HuH-7 (cell line): ENCODE results near the gene TBC1D22A.
"Not testable (repeated sequence)": the region's sequence is repeated elsewhere in the genome, so short reads cannot be mapped to it uniquely, and the experiment has no call there.

Source experiments
- DNase-seq: peaks from one replicate; pipeline ENCODE4 v3.0.0; 2011; ENCODE audit warnings: low spot score

TBC1D22A gene

DNA sequence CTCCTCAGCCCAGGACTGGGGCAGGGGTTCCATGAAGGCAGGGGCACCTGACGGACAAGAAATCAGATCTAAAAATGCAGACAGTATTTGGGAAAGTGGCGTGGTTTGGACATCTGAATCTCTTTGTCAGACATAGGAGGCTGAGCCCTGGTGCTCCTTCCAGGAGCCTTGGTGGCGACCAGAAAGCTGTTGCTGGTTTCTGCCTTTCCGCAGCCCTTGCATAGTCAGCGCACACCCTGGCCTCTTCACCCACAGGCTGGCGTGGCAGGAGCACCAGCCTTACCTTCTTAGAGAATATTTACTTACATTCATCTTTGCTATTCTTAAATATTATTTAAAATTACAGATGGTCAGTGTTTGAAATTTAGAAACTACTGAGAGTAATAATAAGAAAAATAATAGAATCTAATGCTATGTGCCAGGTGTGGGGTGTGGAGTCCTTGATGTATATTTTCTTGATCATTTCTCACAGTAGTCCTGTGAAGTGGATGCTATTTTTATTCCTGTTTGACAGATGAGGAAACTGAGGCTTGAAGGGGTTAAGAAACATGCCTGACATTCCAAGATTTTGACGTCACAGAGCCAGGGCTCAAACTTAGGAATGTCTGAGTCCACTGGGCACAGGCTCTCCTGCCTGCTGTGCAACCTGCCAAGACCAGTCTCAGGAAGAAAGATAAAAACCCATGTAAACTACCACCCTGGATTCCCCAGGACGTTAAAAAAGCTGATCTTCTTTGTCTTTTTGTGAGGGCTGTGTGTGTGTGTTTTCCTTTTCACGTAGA, 51.6 kb downstream of the TBC1D22A start:
- no peak for DNase-seq

DNA sequence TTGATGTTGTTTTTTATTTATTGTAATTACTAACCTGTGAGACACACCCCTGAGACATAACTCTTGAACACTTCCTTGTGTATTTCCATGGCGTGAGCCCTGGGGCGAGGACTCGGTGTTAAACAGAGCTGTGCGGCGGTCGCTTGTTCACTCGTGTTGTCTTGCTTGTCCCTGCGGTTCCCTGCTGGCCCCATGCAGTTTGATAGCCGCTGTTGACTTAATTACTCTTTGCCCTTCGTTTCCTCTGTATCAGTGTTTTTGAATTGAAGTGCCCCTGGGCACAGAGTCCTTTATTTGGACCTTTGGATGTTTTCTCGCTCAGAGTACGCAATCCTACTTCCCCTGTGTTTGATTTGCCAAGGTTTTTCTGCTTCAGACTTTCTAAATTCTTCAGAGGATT, 52.7 kb downstream of the TBC1D22A start:
- DNase-seq, result no peak

DNA sequence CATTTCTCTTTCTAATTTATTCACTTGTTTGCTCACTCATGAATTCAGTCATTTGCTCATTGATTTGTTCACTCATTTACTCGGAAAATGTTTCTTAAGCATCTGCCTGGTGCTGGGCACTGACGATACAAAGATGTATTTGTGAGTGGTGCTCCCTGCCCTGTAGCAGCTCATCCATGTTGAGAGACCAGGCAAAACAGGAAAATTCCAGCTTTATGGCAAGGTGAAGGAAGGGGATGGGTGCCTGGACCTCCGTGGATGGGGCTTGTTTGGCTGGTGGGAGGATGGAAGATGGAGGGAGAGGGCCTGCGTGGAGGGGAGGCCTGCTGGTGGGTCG, 53.1 kb downstream of the TBC1D22A start:
- DNase-seq, result no peak

DNA sequence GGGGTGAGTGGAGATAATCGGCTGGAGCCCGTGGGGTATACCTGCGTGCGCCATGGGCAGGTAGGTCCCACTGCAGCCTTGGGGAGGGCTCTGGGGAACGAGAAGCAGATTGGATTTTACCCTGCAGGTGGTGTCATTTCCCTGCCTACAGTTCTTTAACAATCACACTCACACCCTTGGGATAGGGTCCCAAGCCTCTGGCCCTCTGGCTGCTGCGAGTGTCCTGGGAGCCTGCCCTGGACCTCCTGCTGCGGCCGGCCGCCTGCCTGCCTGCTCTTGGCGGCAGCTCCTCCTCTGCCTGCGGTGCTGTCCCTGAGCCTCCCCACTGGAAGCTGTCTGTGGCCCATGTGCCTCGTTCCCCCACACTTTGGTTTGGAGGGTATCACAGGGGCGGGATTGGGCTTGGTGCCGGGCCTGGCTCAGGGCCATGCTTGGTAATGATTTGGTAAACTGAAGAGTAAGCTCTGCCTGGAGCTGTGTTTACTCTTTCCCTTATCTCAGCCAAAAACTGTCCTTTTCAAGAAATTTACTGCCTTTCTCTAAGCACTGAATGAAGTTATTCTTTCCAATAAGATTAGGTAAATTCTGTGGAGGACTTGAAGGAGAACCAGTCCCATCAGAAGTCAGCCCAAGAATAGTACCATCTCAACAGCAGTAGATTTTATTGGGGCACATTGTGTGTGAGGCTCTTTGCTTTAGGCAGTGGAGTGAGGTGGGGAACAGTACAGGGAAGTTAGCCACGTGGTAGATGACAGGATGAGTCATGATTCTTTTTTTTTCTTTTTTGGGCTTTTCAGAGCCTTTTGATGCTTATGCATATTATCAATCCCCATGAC, 53.7 kb downstream of the TBC1D22A start:
- DNase-seq, result no peak

DNA sequence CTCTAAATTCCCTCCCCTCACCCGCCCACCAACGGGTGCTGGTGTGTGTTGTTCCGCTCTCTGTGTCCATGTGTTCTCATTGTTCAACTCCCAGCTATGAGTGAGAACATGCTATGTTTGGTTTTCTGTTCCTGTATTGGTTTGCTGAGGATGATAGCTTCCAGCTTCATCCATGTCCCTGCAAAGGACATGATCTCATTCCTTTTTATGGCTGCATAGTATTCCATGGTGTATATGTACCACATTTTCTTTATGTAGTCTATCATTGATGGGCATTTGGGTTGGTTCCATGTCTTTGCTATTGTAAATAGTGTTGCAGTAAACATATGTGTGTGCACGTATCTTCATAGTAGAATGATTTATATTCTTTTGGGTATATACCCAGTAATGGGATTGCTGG, 54.9 kb downstream of the TBC1D22A start:
- DNase-seq, result not testable (repeated sequence)

DNA sequence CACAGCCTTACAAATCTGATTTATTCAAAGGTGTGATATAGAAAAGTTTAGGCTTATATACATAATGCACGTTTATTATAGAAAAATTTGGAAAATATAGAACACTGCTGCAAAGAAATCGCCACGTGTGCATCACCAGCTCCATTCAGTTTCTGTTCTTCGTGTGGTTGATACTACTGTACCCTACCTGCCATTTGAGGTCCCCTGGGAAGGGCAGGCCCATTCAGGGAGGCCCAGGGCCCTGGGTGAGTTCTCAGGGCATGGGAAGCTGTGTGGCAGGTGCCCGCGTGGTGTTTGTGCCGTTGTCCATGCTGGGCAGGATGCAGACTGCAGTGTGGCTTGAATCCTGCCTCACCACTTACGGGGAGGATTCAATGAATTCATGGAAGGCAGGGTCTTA, 60.8 kb downstream of the TBC1D22A start:
- DNase-seq, result no peak

DNA sequence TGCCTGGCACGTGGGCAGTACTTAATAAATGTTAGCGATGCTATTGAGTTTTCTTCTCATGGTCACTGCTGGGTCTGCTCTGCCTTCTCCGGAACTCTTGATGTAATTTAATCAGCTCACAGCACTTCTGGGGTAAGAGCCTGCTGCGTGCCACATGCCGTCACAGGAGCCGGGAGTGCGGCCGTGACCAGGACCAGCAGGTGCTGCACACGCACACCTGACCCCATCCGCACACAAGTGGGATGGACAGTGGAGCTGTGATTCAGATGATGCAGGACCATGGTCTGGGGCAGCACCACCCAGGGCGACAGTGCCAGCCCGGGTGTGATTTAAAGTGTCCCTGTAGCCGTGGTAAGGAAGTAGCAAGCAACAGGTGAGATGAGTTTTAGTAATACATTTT, 61.2 kb downstream of the TBC1D22A start:
- DNase-seq, result no peak

DNA sequence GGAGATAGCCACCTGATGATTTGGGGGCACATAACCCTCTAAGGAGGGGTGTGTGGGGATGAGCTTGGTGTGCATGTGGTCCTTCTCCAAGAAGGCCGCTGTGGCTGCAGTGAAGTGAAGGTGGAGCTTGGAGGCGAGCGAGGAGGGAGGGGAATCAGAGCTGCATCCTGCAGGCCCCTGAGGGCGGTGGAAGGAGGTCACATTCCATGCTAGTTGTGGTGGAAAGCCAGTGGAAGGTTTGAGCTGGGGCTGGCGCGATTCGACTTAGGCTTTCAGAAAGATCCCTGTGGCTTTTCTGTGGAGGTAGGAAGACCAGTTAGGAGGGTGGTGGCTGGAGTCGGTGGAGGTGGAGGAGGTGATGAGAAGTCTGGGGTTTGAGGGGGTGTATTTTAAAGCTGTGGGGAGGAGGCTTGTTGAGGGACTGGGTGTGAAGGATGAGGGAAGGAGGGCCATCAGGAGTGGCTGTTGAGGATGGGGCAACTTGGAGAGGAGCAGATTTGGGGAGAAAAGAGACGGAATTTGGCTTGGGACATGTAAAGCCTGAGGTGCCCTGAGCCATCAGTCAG, 62.0 kb downstream of the TBC1D22A start:
- no peak for DNase-seq

DNA sequence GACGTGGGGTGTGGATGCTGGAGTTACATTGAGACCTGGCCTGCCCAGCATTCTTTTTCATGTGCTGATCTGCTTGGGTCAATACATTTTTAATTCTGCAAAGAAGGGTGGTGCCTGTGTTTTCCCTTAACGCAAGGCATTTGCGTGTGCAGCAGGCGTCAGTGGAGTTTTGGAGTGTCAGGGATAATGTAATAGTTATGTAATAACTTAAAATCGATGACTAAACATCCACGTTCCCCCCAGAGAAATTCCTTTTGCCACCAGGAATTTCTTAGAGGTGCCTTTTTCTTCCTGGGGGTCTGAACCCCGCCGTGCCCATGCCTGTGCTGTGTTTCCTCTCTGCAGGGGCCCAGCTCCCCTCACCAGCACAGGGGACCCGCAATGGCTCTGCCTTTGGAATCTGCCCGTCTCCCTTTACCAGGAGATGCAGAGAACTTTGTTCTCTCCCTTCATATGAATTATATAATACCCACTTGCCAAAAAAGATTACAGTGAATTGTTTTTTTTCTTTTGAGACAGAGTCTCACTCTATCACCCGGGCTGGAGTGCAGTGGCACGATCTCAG, 62.6 kb downstream of the TBC1D22A start:
- no peak for DNase-seq

DNA sequence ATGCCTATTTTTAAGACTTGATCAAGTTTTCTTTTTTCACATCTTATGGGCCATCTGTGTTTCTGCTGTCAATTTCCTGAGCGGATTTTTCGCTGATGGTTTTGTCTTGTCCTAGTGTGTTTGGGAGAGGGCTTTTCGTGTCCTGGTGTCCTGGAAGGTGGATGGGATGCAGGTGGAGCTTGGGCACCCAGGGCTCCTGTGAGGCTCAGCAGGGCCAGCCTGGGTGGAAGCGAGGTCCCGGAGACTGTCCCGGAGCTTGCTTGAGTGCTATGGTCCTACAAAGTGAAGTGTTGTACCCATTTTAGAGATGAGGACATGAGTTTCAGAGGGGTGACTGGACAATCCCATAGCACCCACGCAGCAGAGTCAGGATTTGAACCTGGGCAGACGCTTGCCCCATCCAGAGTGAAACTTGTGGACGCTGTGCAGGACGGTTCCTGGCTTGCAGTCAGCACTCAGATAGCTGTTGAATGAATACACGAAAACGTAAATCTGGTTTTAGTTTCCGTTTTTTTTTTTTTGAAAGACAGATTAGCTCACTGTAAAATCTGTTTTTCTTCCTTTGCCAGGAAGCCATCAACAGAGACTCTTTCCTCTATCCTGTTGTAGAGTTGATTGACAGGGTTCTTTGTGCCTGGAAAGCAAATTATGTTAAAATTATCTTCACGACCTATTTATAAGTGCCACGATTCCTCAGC, 64.1 kb downstream of the TBC1D22A start:
- DNase-seq, result no peak

DNA sequence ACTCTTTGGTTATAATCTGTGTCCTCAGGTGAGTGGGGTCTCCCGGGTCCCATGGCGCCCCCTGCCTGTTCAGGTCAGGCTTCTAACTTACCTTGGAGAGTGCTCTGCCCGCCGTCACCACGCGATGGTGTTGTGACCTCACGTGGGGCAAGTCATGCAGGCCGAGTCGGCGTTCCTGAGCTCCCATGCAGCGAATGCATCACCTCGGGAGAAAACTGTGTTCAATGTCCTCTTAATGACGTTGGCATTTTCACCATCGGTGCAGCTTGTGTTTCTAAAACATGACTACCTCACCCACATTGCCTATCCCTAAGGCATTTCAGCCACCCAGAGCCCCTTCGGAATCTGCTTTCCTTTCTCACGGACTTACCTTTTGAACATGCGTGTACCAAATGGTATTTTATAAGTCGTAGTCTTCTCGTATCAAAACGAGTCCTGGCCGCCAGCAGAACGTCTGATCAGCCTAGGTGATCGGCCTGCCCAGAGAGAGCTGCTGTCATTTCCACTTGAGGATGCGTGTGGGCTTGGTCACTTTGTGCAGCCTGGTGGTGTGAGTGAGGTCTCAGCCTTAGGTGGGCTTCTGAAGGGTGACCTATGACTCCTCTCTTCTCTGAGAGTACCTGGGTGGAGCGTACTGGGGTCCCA, 64.8 kb downstream of the TBC1D22A start:
- no peak for DNase-seq

DNA sequence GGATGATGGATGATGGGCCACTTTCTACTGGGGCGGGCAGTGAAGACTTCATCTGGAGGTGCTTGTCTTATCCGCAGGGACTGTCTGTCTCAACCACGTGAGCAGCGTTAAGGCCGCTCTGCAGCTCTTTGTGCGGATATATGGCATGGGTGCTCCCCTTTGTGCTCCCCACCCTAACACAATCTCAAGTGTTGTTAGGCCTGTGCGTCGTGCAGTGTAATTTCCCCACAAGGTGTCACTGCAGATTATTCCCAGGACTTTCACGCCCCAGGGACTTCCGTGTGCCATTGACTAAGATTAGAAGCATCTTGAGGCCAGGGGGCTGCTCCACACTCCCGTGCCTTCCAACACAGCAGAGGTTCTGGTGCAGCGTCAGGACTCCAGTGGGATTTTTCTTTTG, 65.3 kb downstream of the TBC1D22A start:
- no peak for DNase-seq

DNA sequence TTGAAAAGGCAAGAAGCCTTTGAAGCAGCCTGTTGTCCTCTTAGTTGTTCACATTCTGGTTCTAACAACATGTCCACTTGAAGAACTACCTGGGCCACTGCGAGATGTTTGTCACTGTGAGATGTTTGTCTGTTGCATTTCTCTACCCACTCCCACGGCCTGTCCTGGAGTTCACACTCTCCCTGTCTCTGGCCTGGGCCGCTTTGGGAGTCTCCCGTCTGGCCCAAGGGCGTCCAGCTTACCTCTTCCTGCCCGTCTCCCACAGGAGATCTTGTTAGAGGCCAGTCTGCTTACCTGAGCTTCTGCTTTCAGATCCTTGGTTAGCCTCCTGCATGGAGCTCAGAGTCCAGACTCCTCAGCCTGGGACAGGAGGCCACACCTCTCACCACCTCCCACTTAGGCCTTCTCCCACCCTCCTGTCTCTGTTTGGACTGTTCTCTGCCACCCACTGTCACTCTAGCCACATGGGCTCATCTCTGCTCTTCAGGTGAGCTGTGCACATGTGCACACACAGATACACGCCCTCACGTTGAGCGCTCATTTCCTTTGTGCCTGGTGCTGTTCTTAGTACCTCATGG, 66.0 kb downstream of the TBC1D22A start:
- DNase-seq, result no peak

DNA sequence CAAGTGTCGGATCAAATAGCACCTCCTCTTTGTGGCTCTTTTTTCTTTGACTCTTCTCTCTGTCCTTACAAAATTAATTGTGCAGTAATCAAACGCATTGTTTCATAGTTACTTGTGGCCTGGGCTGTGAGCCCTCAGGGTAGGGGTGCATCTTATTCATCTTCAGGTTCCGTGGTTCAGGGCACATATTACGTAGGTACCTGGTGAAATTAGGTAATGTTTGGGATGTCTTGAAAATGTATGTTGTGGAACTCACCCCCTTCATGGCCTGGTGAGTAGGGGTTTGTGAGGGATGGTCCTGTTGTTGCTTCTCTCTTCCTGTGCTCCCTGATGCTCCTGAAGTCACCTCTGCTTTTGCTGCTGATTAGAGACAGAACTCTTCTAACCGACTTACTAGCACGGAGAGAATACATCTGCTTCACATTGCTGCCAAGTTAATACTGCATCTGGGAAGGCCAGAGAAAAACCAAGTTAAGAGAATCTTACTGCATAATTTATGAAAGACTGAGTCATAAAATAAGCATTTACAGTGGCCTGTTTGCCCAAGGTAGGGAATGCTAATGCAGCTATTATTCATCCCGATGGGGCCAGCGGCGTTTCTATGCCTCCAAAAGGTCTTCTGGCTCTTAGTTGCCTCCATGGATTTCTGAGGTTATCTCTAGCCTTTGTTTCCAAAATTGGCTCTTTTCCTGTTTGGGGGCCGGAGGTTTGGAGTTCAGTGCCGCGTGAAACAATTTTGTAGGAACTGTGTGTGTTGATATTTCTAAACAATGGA, 66.9 kb downstream of the TBC1D22A start:
- DNase-seq, result no peak

DNA sequence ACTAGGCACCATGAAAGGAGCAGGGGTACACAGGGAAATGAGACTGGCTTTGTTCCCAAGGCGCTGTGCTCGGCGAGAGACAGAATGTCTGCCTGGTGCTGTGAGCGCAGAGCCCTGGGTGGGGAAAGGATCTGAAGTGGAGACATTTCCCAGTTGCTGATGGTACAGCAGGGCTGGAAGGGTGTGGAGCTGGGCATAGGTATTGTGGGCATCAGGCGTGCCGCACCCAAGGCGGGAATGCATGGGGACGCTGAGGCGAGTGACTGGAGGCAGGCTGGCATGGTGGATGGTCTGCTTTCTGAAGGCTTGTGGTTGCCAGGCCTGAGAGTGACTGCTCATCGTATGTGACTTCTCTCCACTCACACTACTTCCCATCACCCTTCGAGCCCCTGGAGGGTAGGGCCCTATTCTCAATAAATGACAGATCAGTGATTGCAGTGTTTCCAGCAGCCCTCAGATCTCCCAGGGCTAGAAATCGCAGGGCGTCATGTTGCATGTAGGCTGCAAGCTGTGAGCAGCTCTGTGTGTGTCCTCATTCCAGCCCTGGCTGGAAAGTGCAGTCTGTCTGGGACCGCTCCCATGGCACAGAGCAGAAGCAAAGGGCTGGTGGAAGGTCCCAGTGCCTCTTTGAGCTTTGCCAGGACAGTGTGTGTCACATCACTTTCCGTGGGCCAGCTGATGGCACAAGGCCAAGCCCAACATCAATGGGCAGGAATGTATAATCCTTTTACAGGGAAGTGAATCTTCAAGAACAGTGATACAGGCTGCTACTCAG, 67.7 kb downstream of the TBC1D22A start:
- no peak for DNase-seq

DNA sequence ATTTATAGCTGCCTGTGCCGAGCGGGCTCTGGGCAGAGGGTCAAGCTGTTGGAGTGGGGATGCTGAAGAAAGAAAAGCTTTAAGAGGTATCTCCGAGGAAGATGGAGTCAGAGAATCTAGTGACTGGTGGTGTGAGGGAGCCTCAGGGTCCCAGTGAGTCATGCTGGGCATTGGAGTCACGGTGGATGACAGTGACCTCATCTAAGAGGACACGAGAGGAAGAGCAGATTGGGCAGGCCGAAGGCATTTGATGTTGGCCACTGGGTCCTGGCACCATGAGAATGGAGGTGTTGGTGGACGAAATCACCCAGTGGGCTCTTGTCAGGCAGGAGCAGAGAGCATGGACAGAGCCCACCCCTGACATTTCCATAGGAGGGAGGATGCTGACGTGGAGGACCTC, 68.4 kb downstream of the TBC1D22A start:
- DNase-seq, result no peak

DNA sequence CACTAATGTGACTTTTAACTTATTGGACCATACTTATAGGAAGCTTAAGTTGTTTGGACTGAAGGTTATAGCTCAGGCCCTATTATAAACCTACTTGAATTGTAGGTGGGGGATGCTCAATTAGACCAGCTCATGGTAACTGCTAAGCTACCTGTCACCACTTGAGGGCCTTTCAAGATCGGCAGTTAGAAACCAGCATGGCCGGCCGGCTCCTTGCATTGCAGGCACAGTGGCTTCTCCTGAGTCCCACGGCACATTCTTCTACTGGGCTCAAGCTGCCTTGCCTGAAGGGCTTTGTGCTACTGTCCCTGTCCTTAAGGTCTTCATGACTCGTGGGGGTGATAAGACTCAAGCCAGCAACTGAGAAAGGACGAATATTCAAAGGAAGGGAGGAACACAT, 70.8 kb downstream of the TBC1D22A start:
- DNase-seq, result peak; percentile 67

DNA sequence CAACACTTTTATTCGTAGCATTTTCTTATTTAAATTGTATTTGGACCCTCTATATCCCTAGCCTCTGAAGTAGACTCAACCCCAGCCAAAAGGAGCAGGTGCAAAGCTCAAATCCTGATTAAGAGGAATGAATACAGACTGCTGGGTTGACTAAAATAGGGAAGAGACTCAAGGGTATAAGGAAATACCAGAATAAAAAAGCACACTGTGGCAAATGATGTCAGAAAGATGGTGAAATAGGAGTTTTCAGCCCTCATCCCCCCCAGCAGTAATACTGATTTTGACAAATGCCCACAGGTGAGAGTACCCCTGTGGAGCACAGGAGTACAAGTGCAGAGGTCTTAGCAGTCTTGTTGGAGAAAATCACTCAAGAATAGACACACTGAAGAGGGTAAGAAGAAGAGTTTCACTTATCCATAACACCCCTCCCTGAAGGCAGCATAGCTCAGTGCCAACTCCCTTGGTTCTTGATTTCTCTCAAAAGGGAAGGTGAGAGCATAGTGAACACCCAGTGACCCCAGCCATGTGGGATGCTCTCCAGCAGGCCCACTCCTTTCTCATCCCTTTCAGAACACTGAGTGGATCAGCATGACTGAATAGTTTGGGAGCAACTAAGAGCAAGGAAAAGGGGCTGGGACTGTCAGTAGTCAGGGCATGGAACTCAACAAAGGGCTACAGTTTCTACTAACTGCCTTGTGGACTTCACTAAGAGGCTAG, 71.7 kb downstream of the TBC1D22A start:
- no peak for DNase-seq

DNA sequence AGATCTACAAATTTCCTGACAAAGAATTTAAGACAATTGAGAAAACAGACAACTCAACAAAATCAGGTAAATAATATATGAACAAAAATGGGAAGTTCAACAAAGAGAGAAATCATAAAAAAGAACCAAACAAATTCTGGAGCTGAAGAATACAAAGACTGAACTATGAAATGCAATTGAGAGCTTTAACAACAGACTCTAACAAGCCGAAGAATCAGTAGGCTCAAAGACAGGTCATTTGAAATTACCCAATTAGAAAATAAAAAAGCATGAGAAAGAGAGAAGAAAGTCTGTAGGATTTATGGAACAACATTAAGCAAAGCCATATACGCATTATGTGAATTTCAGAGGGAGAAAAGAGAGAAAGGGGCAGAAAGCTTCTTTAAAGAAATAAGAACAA, 72.8 kb downstream of the TBC1D22A start:
- no peak for DNase-seq
